ENCODE measurements around the gene ODF2.

DNA sequence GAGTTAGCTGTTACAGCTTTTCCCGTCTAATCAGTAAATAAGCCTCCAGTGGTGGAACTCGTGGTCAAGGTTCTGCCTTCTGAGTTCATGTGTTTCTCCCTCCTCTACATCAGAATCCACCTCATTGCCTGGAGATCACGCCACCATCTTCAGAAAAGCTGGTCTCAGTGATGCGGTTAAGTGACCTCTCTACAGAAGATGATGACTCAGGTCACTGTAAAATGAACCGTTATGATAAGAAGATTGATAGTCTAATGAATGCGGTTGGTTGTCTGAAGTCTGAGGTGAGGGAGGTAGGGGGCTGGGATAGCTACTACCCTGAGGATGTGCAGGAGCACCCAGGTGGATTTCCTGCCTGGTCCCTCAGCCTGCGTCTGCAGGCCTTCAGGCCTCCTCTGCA is 13.3 kb downstream of the ODF2 start:
- TF ChIP-seq, protein P1, sequence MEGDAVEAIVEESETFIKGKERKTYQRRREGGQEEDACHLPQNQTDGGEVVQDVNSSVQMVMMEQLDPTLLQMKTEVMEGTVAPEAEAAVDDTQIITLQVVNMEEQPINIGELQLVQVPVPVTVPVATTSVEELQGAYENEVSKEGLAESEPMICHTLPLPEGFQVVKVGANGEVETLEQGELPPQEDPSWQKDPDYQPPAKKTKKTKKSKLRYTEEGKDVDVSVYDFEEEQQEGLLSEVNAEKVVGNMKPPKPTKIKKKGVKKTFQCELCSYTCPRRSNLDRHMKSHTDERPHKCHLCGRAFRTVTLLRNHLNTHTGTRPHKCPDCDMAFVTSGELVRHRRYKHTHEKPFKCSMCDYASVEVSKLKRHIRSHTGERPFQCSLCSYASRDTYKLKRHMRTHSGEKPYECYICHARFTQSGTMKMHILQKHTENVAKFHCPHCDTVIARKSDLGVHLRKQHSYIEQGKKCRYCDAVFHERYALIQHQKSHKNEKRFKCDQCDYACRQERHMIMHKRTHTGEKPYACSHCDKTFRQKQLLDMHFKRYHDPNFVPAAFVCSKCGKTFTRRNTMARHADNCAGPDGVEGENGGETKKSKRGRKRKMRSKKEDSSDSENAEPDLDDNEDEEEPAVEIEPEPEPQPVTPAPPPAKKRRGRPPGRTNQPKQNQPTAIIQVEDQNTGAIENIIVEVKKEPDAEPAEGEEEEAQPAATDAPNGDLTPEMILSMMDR (IDR thresholded peaks at IDR 0.05) = no peak
- TF ChIP-seq POLR2A (IDR thresholded peaks at IDR 0.05) (no peak), EP300 (IDR thresholded peaks at IDR 0.05) (no peak)

All from ovary (tissue), 3 donors.